ENCODE results near the gene OTX2.

GRCh38 chr14:56807386-56808109, 2.7 kb downstream of the OTX2 start:
- TF ChIP-seq, protein P1, sequence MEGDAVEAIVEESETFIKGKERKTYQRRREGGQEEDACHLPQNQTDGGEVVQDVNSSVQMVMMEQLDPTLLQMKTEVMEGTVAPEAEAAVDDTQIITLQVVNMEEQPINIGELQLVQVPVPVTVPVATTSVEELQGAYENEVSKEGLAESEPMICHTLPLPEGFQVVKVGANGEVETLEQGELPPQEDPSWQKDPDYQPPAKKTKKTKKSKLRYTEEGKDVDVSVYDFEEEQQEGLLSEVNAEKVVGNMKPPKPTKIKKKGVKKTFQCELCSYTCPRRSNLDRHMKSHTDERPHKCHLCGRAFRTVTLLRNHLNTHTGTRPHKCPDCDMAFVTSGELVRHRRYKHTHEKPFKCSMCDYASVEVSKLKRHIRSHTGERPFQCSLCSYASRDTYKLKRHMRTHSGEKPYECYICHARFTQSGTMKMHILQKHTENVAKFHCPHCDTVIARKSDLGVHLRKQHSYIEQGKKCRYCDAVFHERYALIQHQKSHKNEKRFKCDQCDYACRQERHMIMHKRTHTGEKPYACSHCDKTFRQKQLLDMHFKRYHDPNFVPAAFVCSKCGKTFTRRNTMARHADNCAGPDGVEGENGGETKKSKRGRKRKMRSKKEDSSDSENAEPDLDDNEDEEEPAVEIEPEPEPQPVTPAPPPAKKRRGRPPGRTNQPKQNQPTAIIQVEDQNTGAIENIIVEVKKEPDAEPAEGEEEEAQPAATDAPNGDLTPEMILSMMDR (conservative IDR thresholded peaks at IDR 0.05; ENCODE audit: low read depth, low read length) = no peak
- no peak for TF ChIP-seq NFE2L2 (IDR thresholded peaks at IDR 0.05; ENCODE audit: low read depth, low read length)

Data from IMR-90 (cell line).